ENCODE results near the gene INPP5A.

INPP5A gene

GRCh38 chr10:132737390-132738048 lies 199.9 kb downstream of the INPP5A start:
- TF ChIP-seq EZH2phosphoT487 (IDR thresholded peaks at IDR 0.05; ENCODE audit: low read length), result no peak
- TF ChIP-seq EZH2 (optimal IDR thresholded peaks at IDR 0.05; ENCODE audit: low read depth, low read length), result no peak
- TF ChIP-seq CTCF (IDR thresholded peaks at IDR 0.05; ENCODE audit: low read length), result no peak
- Histone ChIP-seq H3K9ac (ENCODE audit: low read length) (no peak overlapping the region), H3K36me3 (replicated peaks; ENCODE audit: insufficient read depth, low read length) (no peaks in the 10 kb centered on the region), H3K79me2 (ENCODE audit: low read length) (no peaks in the 10 kb centered on the region), H3K9me2 (replicated peaks; ENCODE audit: insufficient read depth, low read length) (no peaks in the 10 kb centered on the region), H3K4me2 (ENCODE audit: low read depth, low read length) (no peak overlapping the region), H3K27me3 (replicated peaks; ENCODE audit: insufficient read depth, low read length) (no peaks in the 10 kb centered on the region), H3F3A (ENCODE audit: insufficient read depth, low read length) (no peaks in the 10 kb centered on the region), H4K20me1 (ENCODE audit: insufficient read depth, low read length) (no peaks in the 10 kb centered on the region), H3K27ac (ENCODE audit: low read length) (no peak overlapping the region), H3K9me3 (replicated peaks; ENCODE audit: insufficient read depth, low read length) (no peaks in the 10 kb centered on the region), H2AFZ (ENCODE audit: low read length) (no peak overlapping the region), H3K4me1 (ENCODE audit: low read length) (no peaks in the 10 kb centered on the region), H3K4me3 (ENCODE audit: low read length) (no peak overlapping the region)
- DNase-seq, result no peak

- H2AFZ ChIP-seq (ENCODE audit: low read length), result no peak overlapping the region
- no peaks in the 10 kb centered on the region for H3K4me1 ChIP-seq (ENCODE audit: low read length)
- no peak overlapping the region for H3K4me3 ChIP-seq (ENCODE audit: low read length)
- H3K9ac ChIP-seq (ENCODE audit: low read length), result no peak overlapping the region
- TF ChIP-seq CTCF (IDR thresholded peaks at IDR 0.05; ENCODE audit: low read length) (no peak), EZH2phosphoT487 (IDR thresholded peaks at IDR 0.05; ENCODE audit: low read length) (no peak), EZH2 (optimal IDR thresholded peaks at IDR 0.05; ENCODE audit: low read depth, low read length) (no peak)
- H3K36me3 ChIP-seq (replicated peaks; ENCODE audit: insufficient read depth, low read length), result no peaks in the 10 kb centered on the region
- H3K27me3 ChIP-seq (replicated peaks; ENCODE audit: insufficient read depth, low read length), result no peaks in the 10 kb centered on the region
- H3K9me2 ChIP-seq (replicated peaks; ENCODE audit: insufficient read depth, low read length), result no peaks in the 10 kb centered on the region
- no peaks in the 10 kb centered on the region for H4K20me1 ChIP-seq (ENCODE audit: insufficient read depth, low read length)
- H3K79me2 ChIP-seq (ENCODE audit: low read length), result no peaks in the 10 kb centered on the region
- H3K27ac ChIP-seq (ENCODE audit: low read length), result no peak overlapping the region
- H3F3A ChIP-seq (ENCODE audit: insufficient read depth, low read length), result no peaks in the 10 kb centered on the region
- no peak for DNase-seq
- no peak overlapping the region for H3K4me2 ChIP-seq (ENCODE audit: low read depth, low read length)
- H3K9me3 ChIP-seq (replicated peaks; ENCODE audit: insufficient read depth, low read length), result no peaks in the 10 kb centered on the region
Measured at GRCh38 chr10:132738454-132739224, 201.1 kb downstream of the INPP5A start.

GRCh38 chr10:132739225-132739613 lies 201.6 kb downstream of the INPP5A start:
- H3K4me2 ChIP-seq (ENCODE audit: low read depth, low read length), result no peak overlapping the region

More at GRCh38 chr10:132739225-132739613, 201.6 kb downstream of the INPP5A start:
- Histone ChIP-seq H3K4me1 (ENCODE audit: low read length) (no peaks in the 10 kb centered on the region), H3K79me2 (ENCODE audit: low read length) (no peaks in the 10 kb centered on the region), H3K9me3 (replicated peaks; ENCODE audit: insufficient read depth, low read length) (no peaks in the 10 kb centered on the region), H3K36me3 (replicated peaks; ENCODE audit: insufficient read depth, low read length) (no peaks in the 10 kb centered on the region), H3K9me2 (replicated peaks; ENCODE audit: insufficient read depth, low read length) (no peaks in the 10 kb centered on the region), H3F3A (ENCODE audit: insufficient read depth, low read length) (no peaks in the 10 kb centered on the region), H2AFZ (ENCODE audit: low read length) (no peak overlapping the region), H3K4me3 (ENCODE audit: low read length) (no peak overlapping the region), H3K27me3 (replicated peaks; ENCODE audit: insufficient read depth, low read length) (no peaks in the 10 kb centered on the region), H4K20me1 (ENCODE audit: insufficient read depth, low read length) (no peaks in the 10 kb centered on the region), H3K9ac (ENCODE audit: low read length) (no peak overlapping the region), H3K27ac (ENCODE audit: low read length) (no peak overlapping the region)
- TF ChIP-seq EZH2 (optimal IDR thresholded peaks at IDR 0.05; ENCODE audit: low read depth, low read length), result no peak
- no peak for TF ChIP-seq EZH2phosphoT487 (IDR thresholded peaks at IDR 0.05; ENCODE audit: low read length)
- DNase-seq, result no peak
